K562 (cell line): ENCODE results near the gene C11orf91. TPM values are rescaled to one million over a fixed set of nuclear protein-coding genes. Genes with fewer than 3 reads are reported as not detected.

Source experiments
- ATAC-seq: fragments of 200-7000 bp; cut with Tn5 transposase; 3 replicates; pipeline ENCODE4 v1.9.1; 2020; ENCODE audit warnings: moderate library complexity
- BruUV-seq: library from RNA; stranded (reverse); fragments of 400-500 nt; replicated peaks from 2 replicates; lab custom pipeline; 2021; lab: Mats Ljungman, UMichigan
- CTCF ChIA-PET: fragments of 300-600 bp; formaldehyde crosslinking; extraction: SDS; loops from one replicate; lab custom pipeline; 2021; ENCODE audit warnings: low intra/inter-chr PET ratio; lab: Yijun Ruan, JAX
- POLR2A ChIA-PET: fragments of 300-600, 350-650 bp; sonication (Branson Sonifier 250); formaldehyde crosslinking; extraction: SDS; loops from one replicate; lab custom pipeline; 2021; ENCODE audit warnings: antibody characterized with exemption, inconsistent platforms; lab: Yijun Ruan, JAX
- DNase-seq, 4 experiments: peaks; one replicate each; pipeline versions ENCODE4 v3.0.0 to v3.0.0-alpha.2; 2011 to 2018; ENCODE audit warnings: low spot score in 3 of 4, mixed read lengths in 3 of 4; ENCODE audit errors: extremely low read depth in 1 of 4
- FAIRE-seq: peaks from 2 replicates; lab custom pipeline; 2011; peaks lifted over from hg19 to GRCh38; lab: Jason Lieb, UNC
- H2AFZ ChIP-seq: 2 replicates; pipeline ENCODE4 v1.6.0; 2011; ENCODE audit warnings: low read depth, low read length, control low read depth, inconsistent platforms
- H3K27ac ChIP-seq: fragments of 200-600 bp; 3 replicates; pipeline ENCODE4 v1.8.0; 2011; ENCODE audit warnings: low read depth, mild to moderate bottlenecking, control low read depth, inconsistent platforms, low read length, moderate library complexity, mixed read lengths; ENCODE audit errors: extremely low read depth
- H3K27me3 ChIP-seq, 2 experiments: fragments of 300-600 bp in 1 of 2; 2 replicates in 1 of 2; 3 replicates in 1 of 2; pipeline versions ENCODE4 v1.6.0 to v1.8.0; 2011; ENCODE audit warnings: inconsistent platforms in 2 of 2, low read length in 2 of 2, mild to moderate bottlenecking in 1 of 2, mixed read lengths in 1 of 2, moderate library complexity in 1 of 2; ENCODE audit not compliant: control insufficient read depth in 2 of 2, insufficient read depth in 2 of 2
- H3K36me3 ChIP-seq: fragments of 300-600 bp; 3 replicates; pipeline ENCODE4 v1.8.0; 2011; ENCODE audit warnings: mild to moderate bottlenecking, low read length, inconsistent platforms; ENCODE audit not compliant: control insufficient read depth, insufficient read depth
- H3K4me1 ChIP-seq, 2 experiments: fragments of 200-600 bp in 1 of 2; replicated peaks in 1 of 2; 2 replicates in 1 of 2; 3 replicates in 1 of 2; pipeline versions ENCODE4 v1.5.1 to v1.8.0; 2011; ENCODE audit warnings: inconsistent platforms in 2 of 2, low read length in 2 of 2, mild to moderate bottlenecking in 1 of 2, mixed read lengths in 1 of 2, moderate library complexity in 1 of 2; ENCODE audit not compliant: control insufficient read depth in 2 of 2, insufficient read depth in 2 of 2
- H3K4me2 ChIP-seq: 2 replicates; pipeline ENCODE4 v1.6.1; 2011; ENCODE audit warnings: low read length, control low read depth, inconsistent platforms, mixed read lengths; ENCODE audit not compliant: insufficient read depth
- H3K4me3 ChIP-seq: fragments of 200-600 bp; sonication (generic), shearing (Covaris generic); 2 replicates; pipeline ENCODE4 v1.5.1; 2016; ENCODE audit warnings: control low read depth, inconsistent platforms
- H3K79me2 ChIP-seq: fragments of 200-600 bp; 3 replicates; pipeline ENCODE4 v1.8.0; 2011; ENCODE audit warnings: low read length, inconsistent platforms; ENCODE audit not compliant: control insufficient read depth, insufficient read depth
- H3K9ac ChIP-seq, 2 experiments: 2 replicates each; pipeline versions ENCODE4 v1.6.0 to v1.6.1; 2011; ENCODE audit warnings: low read depth in 2 of 2, low read length in 2 of 2, control low read depth in 1 of 2, inconsistent platforms in 1 of 2, mild to moderate bottlenecking in 1 of 2, mixed read lengths in 1 of 2; ENCODE audit not compliant: insufficient read depth in 1 of 2
- H3K9me1 ChIP-seq: one replicate; pipeline ENCODE4 v1.6.0; 2011; ENCODE audit warnings: inconsistent platforms, mild to moderate bottlenecking, low read length, moderate library complexity; ENCODE audit not compliant: control insufficient read depth, insufficient read depth
- H3K9me3 ChIP-seq: replicated peaks from 2 replicates; pipeline ENCODE4 v1.5.1; 2011; ENCODE audit warnings: low read depth, low read length, inconsistent platforms; ENCODE audit not compliant: control insufficient read depth, insufficient read depth
- H4K20me1 ChIP-seq: replicated peaks from 2 replicates; pipeline ENCODE4 v1.6.1; 2011; ENCODE audit warnings: low read length, inconsistent platforms, mixed read lengths; ENCODE audit not compliant: control insufficient read depth, insufficient read depth
- CHCHD3 ChIP-seq: fragments of 250-450 bp; sonication (Bioruptor Pico); IDR thresholded peaks from 2 replicates; pipeline ENCODE4 v2.1.2; 2022; ENCODE audit warnings: mild to moderate bottlenecking
- CHD1 ChIP-seq: fragments of 200-600 bp; sonication (generic); IDR thresholded peaks from one replicate; pipeline ENCODE4 v1.6.1; 2012; ENCODE audit warnings: mild to moderate bottlenecking, moderate library complexity, low read length, inconsistent platforms
- EP400 ChIP-seq: fragments of 450-650 bp; IDR thresholded peaks from 2 replicates; pipeline ENCODE4 v1.6.1; 2017; ENCODE audit warnings: antibody characterized with exemption, mild to moderate bottlenecking, moderate library complexity
- MGA ChIP-seq: fragments of 450-650 bp; IDR thresholded peaks from 2 replicates; pipeline ENCODE4 v1.6.1; 2016; ENCODE audit warnings: mild to moderate bottlenecking, moderate library complexity
- MYBL2 ChIP-seq, 2 experiments: fragments of 450-650 bp in 1 of 2; sonication (generic) in 1 of 2; formaldehyde crosslinking in 1 of 2; IDR thresholded peaks; 2 replicates each; pipeline versions ENCODE4 v1.6.1 to v1.8.1; 2017 to 2022; ENCODE audit warnings: borderline replicate concordance in 1 of 2, inconsistent platforms in 1 of 2, low read depth in 1 of 2, mild to moderate bottlenecking in 1 of 2, missing genetic modification reagents in 1 of 2, moderate library complexity in 1 of 2
- RBM14 ChIP-seq: fragments of 200-400 bp; formaldehyde crosslinking; IDR thresholded peaks from 2 replicates; pipeline ENCODE4 v1.6.1; 2018; ENCODE audit warnings: low read depth, mild to moderate bottlenecking, low read length, moderate library complexity, borderline replicate concordance; ENCODE audit not compliant: insufficient read depth
- TCF7L2 ChIP-seq: fragments of 150-350 bp; IDR thresholded peaks from 2 replicates; pipeline ENCODE4 v1.6.1; 2016; ENCODE audit warnings: low read depth, mild to moderate bottlenecking, low read length, moderate library complexity
- ZNF347 ChIP-seq: fragments of 450-650 bp; formaldehyde crosslinking; IDR thresholded peaks from 2 replicates; pipeline ENCODE4 v1.4.0; 2020; ENCODE audit warnings: low read depth, mild to moderate bottlenecking, moderate library complexity
- ZNF780A ChIP-seq: fragments of 250-450 bp; sonication (Bioruptor Pico); IDR thresholded peaks from 2 replicates; pipeline ENCODE4 v1.5.0; 2021; ENCODE audit warnings: mild to moderate bottlenecking
- WGBS: fragments of 100-300 bp; shearing (Covaris generic); methylation state at CpG from one replicate; pipeline ENCODE4 v1.1.6; 2016; ENCODE audit warnings: low coverage, mixed read lengths; ENCODE audit not compliant: insufficient coverage; ENCODE audit errors: missing lambda C conversion rate; 5-methylcytosine and 5-hydroxymethylcytosine counted together
- in situ Hi-C: fragments of 300-500 bp; cut with MboI; formaldehyde crosslinking; loops from 4 replicates; pipeline ENCODE4 v1.15.0; 2018; ENCODE audit warnings: inconsistent platforms, mixed read lengths
- intact Hi-C: fragments of 100-400 bp; cut with micrococcal nuclease; formaldehyde crosslinking; loops from 2 replicates; pipeline ENCODE4 v1.14.2; 2022
- polyA plus RNA-seq, 8 experiments: library from polyadenylated mRNA; depleted of rRNA in 4 of 8; stranded (reverse) in 5 of 8; unstranded in 3 of 8; fragments of >200 nt; fragmentation: Nextera tagmentation in 2 of 8; fragmentation: Illumina TruSeq in 1 of 8; extraction: Ambion mirVana in 2 of 8; extraction: Trizol in 1 of 8; gene quantifications; 2 replicates each; pipeline versions ENCODE4 v1.2.1 to v1.2.3, GENCODE V29; 2011 to 2014; ENCODE audit warnings: inconsistent platforms in 1 of 8, missing spikeins in 1 of 8
- total RNA-seq, 7 experiments: library from RNA; depleted of rRNA in 6 of 7; stranded (reverse); fragments of >200 nt in 6 of 7; fragmentation: Illumina TruSeq in 2 of 7; extraction: Trizol in 2 of 7; gene quantifications; 2 replicates each; pipeline versions ENCODE4 v1.2.1 to v1.2.3, GENCODE V29; 2011 to 2021; ENCODE audit warnings: low replicate concordance in 1 of 7

The C11orf91 gene
- total and polyA plus RNA-seq, 9 of the 15 experiments (the other 6 are each of a cell fraction or from before 2014, with no cell fraction given) = not detected

- intact Hi-C loops = no loop called here
- BruUV-seq = no TSS peak
- WGBS = 27% methylated on average over 9 of the region's 9 CpGs
- H4K20me1 ChIP-seq = peaks cover 16% of the 10 kb centered on the region; the same call in 1 of the 2 replicates
- peaks cover 27% of the 10 kb centered on the region for H3K36me3 ChIP-seq
- H3K4me1 ChIP-seq = peaks cover 15 to 50% of the 10 kb centered on the region in 2 experiments
- H3K9me3 ChIP-seq = no peaks in the 10 kb centered on the region; the same call in 1 of the 2 replicates
- POLR2A ChIA-PET = interaction anchor here (0.6 kb wide), 1 partner anchor 10 kb away, joined by 3 read pairs; no protein-coding TSS in a partner anchor
- no peak overlapping the region for H3K4me3 ChIP-seq
- no peaks in the 10 kb centered on the region for H3K27me3 ChIP-seq
- DNase-seq (peak in 1 of 4 experiments; percentile 42), FAIRE-seq (no peak), ATAC-seq (peak; percentile 15)
- in situ Hi-C loops = no loop called here
- H3K27ac ChIP-seq = peak overlapping the region; percentile 56; the same call in 2 of the 3 replicates
- CTCF ChIA-PET = no interaction called here
- H3K9me1 ChIP-seq = no peaks in the 10 kb centered on the region
- H2AFZ ChIP-seq = peak overlapping the region; percentile 40; the same call in 1 of the 2 replicates
- H3K4me2 ChIP-seq = peak overlapping the region; percentile 64
- peak overlapping the region; percentile 29 to 31; a peak in 2 of 4 replicates for H3K9ac ChIP-seq
- H3K79me2 ChIP-seq = peaks cover 84% of the 10 kb centered on the region
- TF ChIP-seq ZNF347 (CRISPR knock-in tag) = no peak
- 0 out of 2 replicates have a peak, but pooled peaks have one; percentile 26 for TF ChIP-seq EP400
- TF ChIP-seq ZNF780A = no peak
- TF ChIP-seq CHCHD3 (CRISPR knock-in tag) = no peak
- no peak for TF ChIP-seq CHD1
- TF ChIP-seq RBM14 = no peak
- no peak for TF ChIP-seq TCF7L2
- peak; percentile 13; the same call in 1 of the 2 replicates for TF ChIP-seq MGA
- TF ChIP-seq MYBL2 (IDR thresholded peaks at IDR 0.05; ENCODE audit: low read depth) = peak; percentile 55; the same call in 1 of the 2 replicates
- TF ChIP-seq MYBL2 (CRISPR knock-in tag; IDR thresholded peaks at IDR 0.05; ENCODE audit: borderline replicate concordance) = no peak
These were observed 31.3 kb upstream of the C11orf91 start for GRCh38 chr11:33731723-33732531.
